NT2/D1 (cell line): ENCODE results near the gene LYST.

ENCODE experiments used
- SUZ12 ChIP-seq: IDR thresholded peaks from 2 replicates; pipeline ENCODE4 v1.6.1; 2011; ENCODE audit not compliant: insufficient read length, insufficient read depth; ENCODE audit errors: extremely low read depth
- YY1 ChIP-seq: IDR thresholded peaks from 2 replicates; pipeline ENCODE4 v1.6.1; 2011; ENCODE audit not compliant: insufficient read length, insufficient read depth
- ZNF274 ChIP-seq: IDR thresholded peaks from 2 replicates; pipeline ENCODE4 v1.6.1; 2011; ENCODE audit warnings: mild to moderate bottlenecking, low read depth, low read length

- TF ChIP-seq SUZ12 = no peak
- TF ChIP-seq YY1 = no peak
- no peak for TF ChIP-seq ZNF274
Observed at GRCh38 chr1:235907897-235908240, 41.2 kb upstream of the LYST start.
